PC-3 (cell line): Measurements from ENCODE around the gene PIK3C3. TPM values are rescaled to one million over a fixed set of nuclear protein-coding genes. Genes with fewer than 3 reads are reported as not detected.

Source experiments
- ATAC-seq: fragments of 200-7000 bp; cut with Tn5 transposase; 2 replicates; pipeline ENCODE4 v1.9.1; 2020; ENCODE audit warnings: mild to moderate bottlenecking, moderate library complexity
- BruUV-seq: library from RNA; stranded (reverse); fragments of 400-500 nt; replicated peaks from 2 replicates; lab custom pipeline; 2021; lab: Mats Ljungman, UMichigan
- CTCF ChIA-PET: fragments of 300-600 bp; sonication (Branson Sonifier 250); formaldehyde crosslinking; loops from one replicate; lab custom pipeline; 2022; ENCODE audit warnings: antibody characterized with exemption; lab: Charles Lee
- POLR2A ChIA-PET: fragments of 300-600 bp; sonication (Branson Sonifier 250); formaldehyde crosslinking; loops from one replicate; lab custom pipeline; 2022; ENCODE audit warnings: antibody characterized with exemption; ENCODE audit not compliant: unreplicated experiment; lab: Charles Lee
- DNase-seq: peaks from one replicate; pipeline ENCODE4 v3.0.0-alpha.2; 2015
- H2AFZ ChIP-seq: fragments of 300-600 bp; sonication (generic); 2 replicates; pipeline ENCODE4 v1.6.0; 2016; ENCODE audit warnings: antibody characterized with exemption, low read length
- H3F3A ChIP-seq: fragments of 300-600 bp; sonication (generic); one replicate; pipeline ENCODE4 v1.6.0; 2017; ENCODE audit warnings: antibody characterized with exemption, low read length, control low read depth, mild to moderate bottlenecking; ENCODE audit not compliant: unreplicated experiment
- H3K27ac ChIP-seq: fragments of 300-600 bp; sonication (generic); 2 replicates; pipeline ENCODE4 v1.5.1; 2016; ENCODE audit warnings: mild to moderate bottlenecking, low read length
- H3K27me3 ChIP-seq: fragments of 300-600 bp; sonication (generic); 2 replicates; pipeline ENCODE4 v1.6.1; 2016; ENCODE audit warnings: low read length, mixed read lengths
- H3K36me3 ChIP-seq: fragments of 300-600 bp; sonication (generic); 2 replicates; pipeline ENCODE4 v1.6.1; 2016; ENCODE audit warnings: low read depth, mixed run types, low read length, mixed read lengths
- H3K4me1 ChIP-seq: fragments of 300-600 bp; sonication (generic); 2 replicates; pipeline ENCODE4 v1.5.1; 2016; ENCODE audit warnings: low read length; ENCODE audit not compliant: insufficient read depth
- H3K4me2 ChIP-seq: fragments of 300-600 bp; sonication (generic); 2 replicates; pipeline ENCODE4 v1.6.0; 2016; ENCODE audit warnings: low read length
- H3K4me3 ChIP-seq: fragments of 300-600 bp; sonication (generic); 2 replicates; pipeline ENCODE4 v1.5.1; 2016; ENCODE audit warnings: mild to moderate bottlenecking, low read length, mixed read lengths
- H3K79me2 ChIP-seq: fragments of 300-600 bp; sonication (generic); 2 replicates; pipeline ENCODE4 v1.6.1; 2017; ENCODE audit warnings: low read length, mixed read lengths
- H3K9ac ChIP-seq: fragments of 300-600 bp; sonication (generic); 2 replicates; pipeline ENCODE4 v1.6.0; 2016; ENCODE audit warnings: mild to moderate bottlenecking, low read length
- H3K9me2 ChIP-seq: fragments of 300-600 bp; sonication (generic); replicated peaks from 2 replicates; pipeline ENCODE4 v1.6.1; 2016; ENCODE audit warnings: mixed run types, low read length, mixed read lengths
- H3K9me3 ChIP-seq: fragments of 300-600 bp; sonication (generic); 2 replicates; pipeline ENCODE4 v1.6.1; 2016; ENCODE audit warnings: low read length, mixed read lengths
- H4K20me1 ChIP-seq: fragments of 300-600 bp; sonication (generic); 2 replicates; pipeline ENCODE4 v1.6.1; 2016; ENCODE audit warnings: low read length, mixed read lengths
- EZH2 ChIP-seq: fragments of 300-600 bp; sonication (generic); IDR thresholded peaks from one replicate; pipeline ENCODE4 v1.6.1; 2017; ENCODE audit warnings: antibody characterized with exemption, mild to moderate bottlenecking, low read length; ENCODE audit not compliant: unreplicated experiment
- EZH2phosphoT487 ChIP-seq: fragments of 300-600 bp; sonication (generic); IDR thresholded peaks from 2 replicates; pipeline ENCODE4 v1.6.1; 2018; ENCODE audit warnings: mild to moderate bottlenecking, antibody characterized with exemption, low read length, borderline replicate concordance
- intact Hi-C: fragments of 100-400 bp; cut with micrococcal nuclease; formaldehyde crosslinking; loops from 2 replicates; pipeline ENCODE4 v1.9.0; 2023
- total RNA-seq: library from RNA; depleted of rRNA; stranded (reverse); fragments of >200 nt; gene quantifications from 2 replicates; pipeline ENCODE4 v1.2.3, GENCODE V29; 2014
- TF ChIP-seq, protein P1 (sequence below): fragments of 300-600 bp; sonication (generic); conservative IDR thresholded peaks from 2 replicates; pipeline ENCODE4 v1.5.1; 2017; ENCODE audit warnings: antibody characterized with exemption, low read depth, mild to moderate bottlenecking, low read length

The PIK3C3 gene
- total RNA-seq, 1 experiment from 2014 or later, result 25.9 TPM

DNA sequence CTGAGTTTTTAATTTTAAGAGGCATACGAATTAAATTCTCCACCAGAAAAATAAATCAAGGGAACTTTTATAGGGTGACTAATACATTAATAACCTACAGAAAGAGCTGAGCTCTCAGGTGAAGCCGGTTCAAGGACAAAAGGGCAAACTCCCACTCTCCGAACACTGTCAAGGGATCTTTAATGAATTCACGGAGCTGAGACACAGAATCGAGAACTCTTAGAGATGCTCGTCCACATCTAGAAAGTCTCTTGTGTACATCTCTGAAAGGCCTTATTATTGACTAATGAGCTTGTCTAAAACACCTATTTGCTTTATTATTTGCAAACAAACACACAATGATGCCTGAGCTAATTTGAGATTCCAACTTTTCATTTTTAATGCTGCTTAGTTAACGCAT lies 33.3 kb upstream of the PIK3C3 start:
- Histone ChIP-seq H3K27ac (no peak overlapping the region), H3K4me1 (no peaks in the 10 kb centered on the region), H3K4me3 (no peak overlapping the region), H3K9me3 (no peaks in the 10 kb centered on the region), H3F3A (no peaks in the 10 kb centered on the region), H3K27me3 (no peaks in the 10 kb centered on the region), H3K4me2 (no peak overlapping the region), H3K79me2 (no peaks in the 10 kb centered on the region), H4K20me1 (no peaks in the 10 kb centered on the region), H3K9me2 (no peaks in the 10 kb centered on the region), H3K9ac (no peak overlapping the region), H2AFZ (no peak overlapping the region), H3K36me3 (no peaks in the 10 kb centered on the region)
- DNase-seq (no peak), ATAC-seq (no peak)
- no peak for TF ChIP-seq EZH2phosphoT487
- TF ChIP-seq, protein P1, sequence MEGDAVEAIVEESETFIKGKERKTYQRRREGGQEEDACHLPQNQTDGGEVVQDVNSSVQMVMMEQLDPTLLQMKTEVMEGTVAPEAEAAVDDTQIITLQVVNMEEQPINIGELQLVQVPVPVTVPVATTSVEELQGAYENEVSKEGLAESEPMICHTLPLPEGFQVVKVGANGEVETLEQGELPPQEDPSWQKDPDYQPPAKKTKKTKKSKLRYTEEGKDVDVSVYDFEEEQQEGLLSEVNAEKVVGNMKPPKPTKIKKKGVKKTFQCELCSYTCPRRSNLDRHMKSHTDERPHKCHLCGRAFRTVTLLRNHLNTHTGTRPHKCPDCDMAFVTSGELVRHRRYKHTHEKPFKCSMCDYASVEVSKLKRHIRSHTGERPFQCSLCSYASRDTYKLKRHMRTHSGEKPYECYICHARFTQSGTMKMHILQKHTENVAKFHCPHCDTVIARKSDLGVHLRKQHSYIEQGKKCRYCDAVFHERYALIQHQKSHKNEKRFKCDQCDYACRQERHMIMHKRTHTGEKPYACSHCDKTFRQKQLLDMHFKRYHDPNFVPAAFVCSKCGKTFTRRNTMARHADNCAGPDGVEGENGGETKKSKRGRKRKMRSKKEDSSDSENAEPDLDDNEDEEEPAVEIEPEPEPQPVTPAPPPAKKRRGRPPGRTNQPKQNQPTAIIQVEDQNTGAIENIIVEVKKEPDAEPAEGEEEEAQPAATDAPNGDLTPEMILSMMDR, result no peak
- TF ChIP-seq EZH2, result no peak
- intact Hi-C loops, result no loop called here
- ChIA-PET POLR2A (no interaction called here), CTCF (no interaction called here)
- no TSS peak for BruUV-seq

DNA sequence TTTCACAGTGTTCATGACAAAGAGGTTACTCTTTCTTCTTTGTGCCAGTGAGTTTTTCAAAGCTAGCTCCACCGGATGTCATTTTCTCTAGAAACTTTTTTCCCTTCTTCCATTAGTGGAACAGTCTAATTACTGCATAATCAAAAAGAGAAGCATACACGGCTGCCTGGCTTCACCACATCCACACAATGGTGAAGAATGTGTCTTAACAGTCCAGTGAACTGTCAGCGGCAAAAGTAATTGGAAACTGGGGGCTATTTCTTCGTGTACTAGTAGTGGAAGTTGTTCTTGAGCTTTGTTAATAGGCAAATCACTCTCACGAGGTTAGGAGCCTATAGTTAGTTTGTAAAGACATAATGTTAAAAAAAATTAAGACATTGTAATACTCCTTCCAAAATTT lies 32.9 kb upstream of the PIK3C3 start:
- Histone ChIP-seq H3K9ac (no peak overlapping the region), H3K36me3 (no peaks in the 10 kb centered on the region), H3K27ac (no peak overlapping the region), H4K20me1 (no peaks in the 10 kb centered on the region), H3K27me3 (no peaks in the 10 kb centered on the region), H3K9me2 (no peaks in the 10 kb centered on the region), H3K4me1 (no peaks in the 10 kb centered on the region), H3K4me2 (no peak overlapping the region), H3K4me3 (no peak overlapping the region), H3K79me2 (no peaks in the 10 kb centered on the region), H2AFZ (no peak overlapping the region), H3K9me3 (no peaks in the 10 kb centered on the region), H3F3A (no peaks in the 10 kb centered on the region)
- TF ChIP-seq EZH2phosphoT487, result no peak
- TF ChIP-seq EZH2, result no peak
- TF ChIP-seq, protein P1, result no peak
- POLR2A ChIA-PET, result no interaction called here
- no TSS peak for BruUV-seq
- CTCF ChIA-PET, result no interaction called here
- no peak for DNase-seq
- ATAC-seq, result no peak
- intact Hi-C loops, result no loop called here

DNA sequence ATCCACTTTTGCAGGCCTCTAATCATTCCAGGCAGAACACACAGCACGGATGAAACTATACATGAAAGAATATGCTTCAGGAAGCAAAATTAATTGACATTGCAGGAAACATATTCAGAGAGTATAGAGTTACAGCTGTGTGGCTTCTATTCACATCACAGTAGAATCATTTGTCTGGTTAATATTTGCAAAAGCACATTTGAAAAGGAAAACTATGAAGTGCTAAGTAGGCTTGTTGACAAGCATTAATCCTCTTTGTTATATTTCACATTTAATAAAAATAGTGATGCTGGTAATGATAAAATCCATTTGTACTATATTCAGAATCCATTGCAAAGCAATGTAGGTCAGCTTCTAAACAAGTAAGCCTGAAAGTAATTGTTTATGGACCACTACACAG lies 32.2 kb upstream of the PIK3C3 start:
- no peaks in the 10 kb centered on the region for H3K79me2 ChIP-seq
- POLR2A ChIA-PET, result no interaction called here
- ATAC-seq (no peak), DNase-seq (no peak)
- no peaks in the 10 kb centered on the region for H4K20me1 ChIP-seq
- no peaks in the 10 kb centered on the region for H3K9me2 ChIP-seq
- H3F3A ChIP-seq, result no peaks in the 10 kb centered on the region
- no peaks in the 10 kb centered on the region for H3K4me1 ChIP-seq
- no peak overlapping the region for H3K27ac ChIP-seq
- no peaks in the 10 kb centered on the region for H3K36me3 ChIP-seq
- TF ChIP-seq EZH2phosphoT487, result no peak
- no peak for TF ChIP-seq EZH2
- TF ChIP-seq, protein P1, result no peak
- BruUV-seq, result no TSS peak
- intact Hi-C loops, result no loop called here
- H3K9me3 ChIP-seq, result no peaks in the 10 kb centered on the region
- CTCF ChIA-PET, result no interaction called here
- H2AFZ ChIP-seq, result no peak overlapping the region
- H3K4me2 ChIP-seq, result no peak overlapping the region
- H3K27me3 ChIP-seq, result no peaks in the 10 kb centered on the region
- H3K4me3 ChIP-seq, result no peak overlapping the region
- H3K9ac ChIP-seq, result no peak overlapping the region
